ENCODE data around the gene RETREG1. TPM values are rescaled to one million over a fixed set of nuclear protein-coding genes. Genes with fewer than 3 reads are reported as not detected.

The RETREG1 gene
- total and polyA plus RNA-seq, 2 experiments from 2014 or later: 2.3 to 3.6 TPM

DNA sequence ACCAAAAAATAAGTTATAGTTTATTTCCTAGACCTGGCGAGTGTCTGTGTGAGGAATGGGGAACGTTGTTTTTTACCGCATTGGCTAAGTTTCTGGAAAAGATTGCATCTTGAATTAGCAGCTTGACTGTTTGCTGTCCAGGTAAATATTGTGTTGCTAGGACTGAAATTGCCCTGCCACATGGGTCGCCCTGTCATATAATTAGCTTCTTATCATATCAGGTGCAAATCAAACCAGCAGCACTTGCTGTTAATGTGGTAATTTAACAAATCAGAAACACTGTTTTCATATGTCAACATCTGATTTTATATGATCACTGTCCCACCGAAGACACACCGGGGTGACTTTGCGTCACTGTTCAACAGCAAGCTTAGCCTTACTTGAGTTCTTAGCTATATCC is 87.5 kb downstream of the RETREG1 start:
- ATAC-seq (no peak), DNase-seq (ENCODE audit: low spot score) (no peak)
- no peak overlapping the region for H3K27ac Mint-ChIP-seq
- no peaks in the 10 kb centered on the region for H4K20me1 ChIP-seq (replicated peaks; ENCODE audit: insufficient read depth)
- TF ChIP-seq JUNB (IDR thresholded peaks at IDR 0.05; ENCODE audit: unreplicated experiment) (no peak), CREB1 (CRISPR knock-in tag; IDR thresholded peaks at IDR 0.05; ENCODE audit: low read depth) (no peak), ZNF331 (CRISPR knock-in tag; IDR thresholded peaks at IDR 0.05; ENCODE audit: low read depth) (no peak), EZH2phosphoT487 (IDR thresholded peaks at IDR 0.05; ENCODE audit: unreplicated experiment) (no peak), NANOG (IDR thresholded peaks at IDR 0.05; ENCODE audit: borderline replicate concordance) (no peak), STAT1 (IDR thresholded peaks at IDR 0.05; ENCODE audit: unreplicated experiment) (no peak), ZNF114 (CRISPR knock-in tag; IDR thresholded peaks at IDR 0.05) (no peak)
- TF ChIP-seq, protein P1, sequence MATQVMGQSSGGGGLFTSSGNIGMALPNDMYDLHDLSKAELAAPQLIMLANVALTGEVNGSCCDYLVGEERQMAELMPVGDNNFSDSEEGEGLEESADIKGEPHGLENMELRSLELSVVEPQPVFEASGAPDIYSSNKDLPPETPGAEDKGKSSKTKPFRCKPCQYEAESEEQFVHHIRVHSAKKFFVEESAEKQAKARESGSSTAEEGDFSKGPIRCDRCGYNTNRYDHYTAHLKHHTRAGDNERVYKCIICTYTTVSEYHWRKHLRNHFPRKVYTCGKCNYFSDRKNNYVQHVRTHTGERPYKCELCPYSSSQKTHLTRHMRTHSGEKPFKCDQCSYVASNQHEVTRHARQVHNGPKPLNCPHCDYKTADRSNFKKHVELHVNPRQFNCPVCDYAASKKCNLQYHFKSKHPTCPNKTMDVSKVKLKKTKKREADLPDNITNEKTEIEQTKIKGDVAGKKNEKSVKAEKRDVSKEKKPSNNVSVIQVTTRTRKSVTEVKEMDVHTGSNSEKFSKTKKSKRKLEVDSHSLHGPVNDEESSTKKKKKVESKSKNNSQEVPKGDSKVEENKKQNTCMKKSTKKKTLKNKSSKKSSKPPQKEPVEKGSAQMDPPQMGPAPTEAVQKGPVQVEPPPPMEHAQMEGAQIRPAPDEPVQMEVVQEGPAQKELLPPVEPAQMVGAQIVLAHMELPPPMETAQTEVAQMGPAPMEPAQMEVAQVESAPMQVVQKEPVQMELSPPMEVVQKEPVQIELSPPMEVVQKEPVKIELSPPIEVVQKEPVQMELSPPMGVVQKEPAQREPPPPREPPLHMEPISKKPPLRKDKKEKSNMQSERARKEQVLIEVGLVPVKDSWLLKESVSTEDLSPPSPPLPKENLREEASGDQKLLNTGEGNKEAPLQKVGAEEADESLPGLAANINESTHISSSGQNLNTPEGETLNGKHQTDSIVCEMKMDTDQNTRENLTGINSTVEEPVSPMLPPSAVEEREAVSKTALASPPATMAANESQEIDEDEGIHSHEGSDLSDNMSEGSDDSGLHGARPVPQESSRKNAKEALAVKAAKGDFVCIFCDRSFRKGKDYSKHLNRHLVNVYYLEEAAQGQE (IDR thresholded peaks at IDR 0.05; ENCODE audit: unreplicated experiment): no peak
- TF ChIP-seq, protein P2, sequence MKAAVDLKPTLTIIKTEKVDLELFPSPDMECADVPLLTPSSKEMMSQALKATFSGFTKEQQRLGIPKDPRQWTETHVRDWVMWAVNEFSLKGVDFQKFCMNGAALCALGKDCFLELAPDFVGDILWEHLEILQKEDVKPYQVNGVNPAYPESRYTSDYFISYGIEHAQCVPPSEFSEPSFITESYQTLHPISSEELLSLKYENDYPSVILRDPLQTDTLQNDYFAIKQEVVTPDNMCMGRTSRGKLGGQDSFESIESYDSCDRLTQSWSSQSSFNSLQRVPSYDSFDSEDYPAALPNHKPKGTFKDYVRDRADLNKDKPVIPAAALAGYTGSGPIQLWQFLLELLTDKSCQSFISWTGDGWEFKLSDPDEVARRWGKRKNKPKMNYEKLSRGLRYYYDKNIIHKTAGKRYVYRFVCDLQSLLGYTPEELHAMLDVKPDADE (IDR thresholded peaks at IDR 0.05): no peak
- TF ChIP-seq, protein P3, sequence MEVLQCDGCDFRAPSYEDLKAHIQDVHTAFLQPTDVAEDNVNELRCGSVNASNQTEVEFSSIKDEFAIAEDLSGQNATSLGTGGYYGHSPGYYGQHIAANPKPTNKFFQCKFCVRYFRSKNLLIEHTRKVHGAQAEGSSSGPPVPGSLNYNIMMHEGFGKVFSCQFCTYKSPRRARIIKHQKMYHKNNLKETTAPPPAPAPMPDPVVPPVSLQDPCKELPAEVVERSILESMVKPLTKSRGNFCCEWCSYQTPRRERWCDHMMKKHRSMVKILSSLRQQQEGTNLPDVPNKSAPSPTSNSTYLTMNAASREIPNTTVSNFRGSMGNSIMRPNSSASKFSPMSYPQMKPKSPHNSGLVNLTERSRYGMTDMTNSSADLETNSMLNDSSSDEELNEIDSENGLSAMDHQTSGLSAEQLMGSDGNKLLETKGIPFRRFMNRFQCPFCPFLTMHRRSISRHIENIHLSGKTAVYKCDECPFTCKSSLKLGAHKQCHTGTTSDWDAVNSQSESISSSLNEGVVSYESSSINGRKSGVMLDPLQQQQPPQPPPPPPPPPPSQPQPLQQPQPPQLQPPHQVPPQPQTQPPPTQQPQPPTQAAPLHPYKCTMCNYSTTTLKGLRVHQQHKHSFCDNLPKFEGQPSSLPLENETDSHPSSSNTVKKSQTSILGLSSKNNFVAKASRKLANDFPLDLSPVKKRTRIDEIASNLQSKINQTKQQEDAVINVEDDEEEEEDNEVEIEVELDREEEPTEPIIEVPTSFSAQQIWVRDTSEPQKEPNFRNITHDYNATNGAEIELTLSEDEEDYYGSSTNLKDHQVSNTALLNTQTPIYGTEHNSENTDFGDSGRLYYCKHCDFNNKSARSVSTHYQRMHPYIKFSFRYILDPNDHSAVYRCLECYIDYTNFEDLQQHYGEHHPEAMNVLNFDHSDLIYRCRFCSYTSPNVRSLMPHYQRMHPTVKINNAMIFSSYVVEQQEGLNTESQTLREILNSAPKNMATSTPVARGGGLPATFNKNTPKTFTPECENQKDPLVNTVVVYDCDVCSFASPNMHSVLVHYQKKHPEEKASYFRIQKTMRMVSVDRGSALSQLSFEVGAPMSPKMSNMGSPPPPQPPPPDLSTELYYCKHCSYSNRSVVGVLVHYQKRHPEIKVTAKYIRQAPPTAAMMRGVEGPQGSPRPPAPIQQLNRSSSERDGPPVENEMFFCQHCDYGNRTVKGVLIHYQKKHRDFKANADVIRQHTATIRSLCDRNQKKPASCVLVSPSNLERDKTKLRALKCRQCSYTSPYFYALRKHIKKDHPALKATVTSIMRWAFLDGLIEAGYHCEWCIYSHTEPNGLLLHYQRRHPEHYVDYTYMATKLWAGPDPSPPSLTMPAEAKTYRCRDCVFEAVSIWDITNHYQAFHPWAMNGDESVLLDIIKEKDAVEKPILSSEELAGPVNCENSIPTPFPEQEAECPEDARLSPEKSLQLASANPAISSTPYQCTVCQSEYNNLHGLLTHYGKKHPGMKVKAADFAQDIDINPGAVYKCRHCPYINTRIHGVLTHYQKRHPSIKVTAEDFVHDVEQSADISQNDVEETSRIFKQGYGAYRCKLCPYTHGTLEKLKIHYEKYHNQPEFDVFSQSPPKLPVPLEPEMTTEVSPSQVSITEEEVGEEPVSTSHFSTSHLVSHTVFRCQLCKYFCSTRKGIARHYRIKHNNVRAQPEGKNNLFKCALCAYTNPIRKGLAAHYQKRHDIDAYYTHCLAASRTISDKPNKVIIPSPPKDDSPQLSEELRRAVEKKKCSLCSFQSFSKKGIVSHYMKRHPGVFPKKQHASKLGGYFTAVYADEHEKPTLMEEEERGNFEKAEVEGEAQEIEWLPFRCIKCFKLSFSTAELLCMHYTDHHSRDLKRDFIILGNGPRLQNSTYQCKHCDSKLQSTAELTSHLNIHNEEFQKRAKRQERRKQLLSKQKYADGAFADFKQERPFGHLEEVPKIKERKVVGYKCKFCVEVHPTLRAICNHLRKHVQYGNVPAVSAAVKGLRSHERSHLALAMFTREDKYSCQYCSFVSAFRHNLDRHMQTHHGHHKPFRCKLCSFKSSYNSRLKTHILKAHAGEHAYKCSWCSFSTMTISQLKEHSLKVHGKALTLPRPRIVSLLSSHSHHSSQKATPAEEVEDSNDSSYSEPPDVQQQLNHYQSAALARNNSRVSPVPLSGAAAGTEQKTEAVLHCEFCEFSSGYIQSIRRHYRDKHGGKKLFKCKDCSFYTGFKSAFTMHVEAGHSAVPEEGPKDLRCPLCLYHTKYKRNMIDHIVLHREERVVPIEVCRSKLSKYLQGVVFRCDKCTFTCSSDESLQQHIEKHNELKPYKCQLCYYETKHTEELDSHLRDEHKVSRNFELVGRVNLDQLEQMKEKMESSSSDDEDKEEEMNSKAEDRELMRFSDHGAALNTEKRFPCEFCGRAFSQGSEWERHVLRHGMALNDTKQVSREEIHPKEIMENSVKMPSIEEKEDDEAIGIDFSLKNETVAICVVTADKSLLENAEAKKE (CRISPR knock-in tag; IDR thresholded peaks at IDR 0.05): no peak
- H3K27me3 Mint-ChIP-seq (ENCODE audit: insufficient read depth, low read depth, poor library complexity): no peaks in the 10 kb centered on the region
- H2AFZ ChIP-seq: no peak overlapping the region
- H3K36me3 Mint-ChIP-seq (ENCODE audit: low read depth): no peaks in the 10 kb centered on the region
- H3K4me1 ChIP-seq (ENCODE audit: insufficient read depth): no peaks in the 10 kb centered on the region
- no peak overlapping the region for H3K4me3 Mint-ChIP-seq
- no peaks in the 10 kb centered on the region for H3K79me2 ChIP-seq (replicated peaks; ENCODE audit: insufficient read depth)
- H3K4me3 ChIP-seq: no peak overlapping the region
- H3K9me2 ChIP-seq (ENCODE audit: insufficient read depth): 0 out of 2 replicates have a peak, but pooled peaks cover 2% of the 10 kb centered on the region
- H3K36me3 ChIP-seq (ENCODE audit: insufficient read depth): no peaks in the 10 kb centered on the region
- no peaks in the 10 kb centered on the region for H3K4me1 Mint-ChIP-seq
- H3K4me2 ChIP-seq: no peak overlapping the region
- no peak overlapping the region for H3K27ac ChIP-seq (ENCODE audit: low read depth)
- no peaks in the 10 kb centered on the region for H3F3A ChIP-seq (replicated peaks; ENCODE audit: low read depth)
- no peaks in the 10 kb centered on the region for H3K9me3 Mint-ChIP-seq
- H3K27me3 ChIP-seq (ENCODE audit: insufficient read depth): no peaks in the 10 kb centered on the region

Data from GM23338 (cell line).